GM18505 (cell line): ENCODE data around the gene C2orf68.
"Not testable (repeated sequence)": the region's sequence is repeated elsewhere in the genome, so short reads cannot be mapped to it uniquely, and the experiment has no call there.

Experiments
- ATAC-seq: cut with Tn5 transposase; IDR thresholded peaks from one replicate; pipeline ENCODE4 v1.9.1; 2021; ENCODE audit not compliant: unreplicated experiment
- POLR2A ChIP-seq: IDR thresholded peaks from 4 replicates; pipeline ENCODE4 v1.6.1; 2011; ENCODE audit warnings: borderline replicate concordance; ENCODE audit not compliant: insufficient read depth, insufficient read length; ENCODE audit errors: extremely low read depth

Gene C2orf68

DNA sequence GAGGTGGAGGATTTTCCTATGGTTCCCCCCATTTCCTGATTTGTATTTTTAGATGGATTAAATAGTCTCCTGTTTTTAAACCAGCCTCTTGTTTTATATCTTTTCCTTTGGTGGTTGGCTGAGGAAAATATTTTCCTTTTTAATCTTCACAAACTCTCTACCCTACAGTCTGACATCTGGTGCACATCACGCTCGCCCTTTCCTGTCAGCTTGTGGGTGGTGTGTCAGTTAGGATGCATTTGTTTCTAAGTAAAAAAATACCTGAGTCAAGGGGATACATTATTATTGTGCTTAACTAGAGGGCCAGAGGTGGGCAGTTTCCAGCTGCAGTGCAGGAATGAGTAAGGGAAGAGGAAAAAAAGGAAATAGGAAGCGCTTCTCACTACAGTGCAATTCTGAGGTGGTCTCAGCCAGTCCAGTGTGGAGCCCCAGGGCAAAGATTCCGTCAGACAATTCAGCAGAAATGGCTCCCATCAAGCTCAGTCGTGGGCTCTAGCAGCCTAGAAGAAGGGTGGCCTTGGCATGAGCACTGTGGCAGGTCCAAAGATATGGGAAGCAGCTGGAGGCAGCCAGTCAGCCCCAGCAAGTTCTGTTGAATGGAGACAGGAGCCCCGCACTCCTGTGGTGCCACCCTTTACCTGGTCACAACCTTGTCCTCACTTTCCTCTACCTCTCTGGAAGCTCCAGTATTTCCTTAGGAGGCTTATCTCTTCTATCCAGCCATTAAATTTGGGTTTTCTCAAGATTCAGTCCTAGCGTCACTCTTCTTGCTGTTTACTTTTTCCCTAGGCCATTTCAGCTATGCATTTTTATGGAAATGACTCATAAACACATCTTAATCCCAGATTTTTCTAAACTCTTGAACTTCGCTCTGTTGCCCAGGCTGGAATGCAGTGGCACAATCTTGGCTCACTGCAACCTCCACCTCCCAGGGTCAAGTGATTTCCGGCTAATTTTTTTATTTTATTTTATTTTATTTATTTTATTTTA, 37.6 kb upstream of the C2orf68 start:
- TF ChIP-seq POLR2A = no peak
- no peak for ATAC-seq

DNA sequence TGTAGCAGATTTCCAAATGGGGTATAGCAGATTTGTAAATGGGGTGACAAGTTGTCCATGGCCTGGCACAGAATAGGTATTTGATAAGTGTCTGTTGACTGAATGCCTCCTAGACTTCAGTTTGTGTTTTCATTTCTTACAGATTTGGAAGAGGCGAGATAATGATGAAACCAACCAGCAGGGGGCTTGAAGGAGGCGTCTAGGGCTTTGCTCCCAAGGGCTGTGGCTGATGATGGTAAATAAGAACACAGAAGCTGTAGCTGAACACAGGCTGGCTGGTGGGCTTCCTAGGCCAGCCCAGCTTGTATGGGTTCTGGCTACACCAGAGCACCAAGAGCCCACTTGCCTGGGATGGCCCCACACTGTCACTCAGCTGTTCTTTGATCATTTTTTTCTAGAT, 36.8 kb upstream of the C2orf68 start:
- no peak for ATAC-seq
- no peak for TF ChIP-seq POLR2A

DNA sequence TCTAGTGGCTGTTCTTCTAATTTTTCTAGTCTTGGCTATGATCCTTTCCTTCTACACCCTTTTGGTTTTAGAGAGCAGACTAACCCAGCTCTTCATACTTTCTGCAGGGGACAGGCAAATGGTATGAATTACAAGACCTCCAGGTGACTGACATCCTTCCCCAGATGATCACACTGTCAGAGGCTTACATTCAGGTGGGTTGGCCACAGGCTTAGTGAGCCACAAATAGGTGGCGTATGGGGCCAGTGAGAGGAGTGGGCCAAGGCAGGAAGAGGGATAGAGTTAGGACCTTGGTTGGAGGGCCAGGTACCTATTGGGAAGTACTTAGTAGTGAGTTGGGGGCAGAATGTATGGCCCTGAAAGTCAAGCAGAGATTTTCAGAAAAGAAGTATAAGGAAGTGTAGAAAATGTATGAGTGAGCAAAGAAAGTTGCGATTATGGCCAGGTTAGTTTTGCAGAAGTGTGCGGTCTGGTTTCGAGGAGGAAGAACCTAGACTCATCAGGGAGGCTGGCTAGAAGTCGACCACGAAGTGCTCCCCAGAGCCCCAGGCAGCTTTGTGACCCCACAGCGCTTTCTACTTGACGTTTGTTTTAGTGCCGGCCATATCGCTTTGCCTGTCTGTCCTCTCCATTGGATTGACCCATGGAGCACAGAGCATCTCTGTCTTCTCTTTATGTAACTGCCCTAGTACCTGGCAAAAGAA, 36.1 kb upstream of the C2orf68 start:
- no peak for TF ChIP-seq POLR2A
- no peak for ATAC-seq

DNA sequence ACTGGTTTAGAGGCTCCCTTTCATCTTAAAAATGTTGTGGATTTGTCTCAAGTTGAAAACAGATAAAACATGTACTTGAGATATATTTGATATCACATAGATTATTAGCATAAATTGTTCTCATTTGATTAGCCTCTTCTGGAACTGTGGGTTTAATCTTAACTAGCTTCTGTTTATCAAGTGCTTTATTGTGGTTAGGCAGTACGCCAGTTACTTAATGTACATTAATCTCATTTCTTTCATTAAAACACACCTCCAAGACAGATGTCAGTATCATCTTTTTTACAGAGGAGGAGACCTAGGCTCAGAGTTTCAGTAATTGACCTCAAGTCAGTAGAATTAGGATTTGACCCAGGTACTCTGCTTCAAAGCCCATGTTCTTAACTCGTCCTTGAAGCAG, 34.3 kb upstream of the C2orf68 start:
- no peak for ATAC-seq

DNA sequence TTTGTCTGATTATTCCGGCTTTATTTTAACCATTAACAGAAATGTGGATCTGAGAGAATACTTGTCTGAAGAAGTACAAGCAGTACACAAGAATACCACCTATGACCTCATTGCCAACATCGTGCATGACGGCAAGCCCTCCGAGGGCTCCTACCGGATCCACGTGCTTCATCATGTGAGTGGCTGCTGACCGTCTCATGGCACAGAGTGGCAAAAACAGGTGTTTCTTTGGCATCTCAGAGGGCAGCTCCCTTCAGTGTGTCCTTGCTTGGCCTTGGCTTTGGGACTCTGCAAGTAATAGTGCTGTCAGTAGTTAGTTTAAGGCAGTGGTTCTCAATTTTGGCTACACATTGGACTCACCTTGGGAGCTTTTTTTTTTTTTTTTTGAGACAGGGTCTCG, 33.0 kb upstream of the C2orf68 start:
- no peak for TF ChIP-seq POLR2A
- ATAC-seq = no peak

More for the DNA sequence above, 34.3 kb upstream of the C2orf68 start:
- no peak for TF ChIP-seq POLR2A

DNA sequence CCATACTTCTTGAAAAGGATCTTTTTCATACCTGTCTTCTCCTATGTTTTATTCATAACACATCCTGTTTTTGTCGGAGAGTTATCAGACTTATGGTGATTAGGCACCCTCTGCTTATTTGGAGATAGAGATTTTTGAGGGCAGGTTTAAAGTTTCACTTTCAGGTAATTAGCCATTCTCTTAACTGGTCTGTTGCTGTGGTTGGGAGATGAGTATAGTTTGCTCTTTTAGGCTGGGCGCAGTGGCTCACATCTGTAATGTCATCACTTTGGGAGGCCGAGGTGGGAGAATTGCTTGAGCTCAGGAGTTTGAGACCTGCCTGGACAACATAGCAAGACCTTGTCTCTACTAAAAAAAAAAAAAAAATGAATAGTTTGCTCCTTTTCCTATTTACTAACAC, 30.9 kb upstream of the C2orf68 start:
- no peak for ATAC-seq
- no peak for TF ChIP-seq POLR2A

DNA sequence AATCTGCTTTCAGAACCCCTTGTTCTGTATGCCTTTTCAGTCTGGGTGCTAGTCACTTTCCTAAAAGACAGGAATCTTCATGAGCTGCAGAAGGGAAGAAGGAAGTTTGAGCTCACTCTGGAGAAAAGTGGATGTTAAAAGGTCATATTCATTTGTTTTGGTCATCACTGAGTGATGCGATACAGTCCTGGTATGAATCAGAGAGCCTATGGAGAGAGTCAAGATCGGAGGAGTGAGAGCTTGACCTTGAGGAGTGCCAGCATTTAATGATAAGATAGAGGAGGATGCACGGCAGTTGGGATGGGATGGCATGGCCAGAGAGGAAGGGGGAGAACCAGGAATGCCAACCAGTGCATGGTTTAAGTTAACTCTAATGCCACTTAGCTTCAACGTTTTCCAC, 23.8 kb upstream of the C2orf68 start:
- no peak for TF ChIP-seq POLR2A
- no peak for ATAC-seq

DNA sequence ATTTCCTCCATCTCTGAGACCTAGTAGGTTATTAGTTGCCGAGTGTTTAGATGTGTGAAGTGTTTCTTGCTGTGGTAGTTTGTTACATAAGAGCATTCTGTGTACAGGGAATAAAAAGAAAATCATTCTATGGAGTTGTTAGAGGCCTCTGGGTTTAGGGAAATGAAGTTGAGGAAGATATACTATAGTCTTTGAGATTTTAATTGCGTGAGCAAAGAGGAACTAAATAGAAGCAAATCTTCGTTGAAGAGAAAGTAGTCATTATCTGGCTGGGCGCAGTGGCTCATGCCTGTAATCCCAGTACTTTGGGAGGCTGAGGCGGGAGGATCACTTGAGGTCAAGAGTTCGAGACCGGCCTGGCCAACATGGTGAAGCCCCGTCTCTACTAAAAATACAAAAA, 23.1 kb upstream of the C2orf68 start:
- TF ChIP-seq POLR2A = no peak
- no peak for ATAC-seq

DNA sequence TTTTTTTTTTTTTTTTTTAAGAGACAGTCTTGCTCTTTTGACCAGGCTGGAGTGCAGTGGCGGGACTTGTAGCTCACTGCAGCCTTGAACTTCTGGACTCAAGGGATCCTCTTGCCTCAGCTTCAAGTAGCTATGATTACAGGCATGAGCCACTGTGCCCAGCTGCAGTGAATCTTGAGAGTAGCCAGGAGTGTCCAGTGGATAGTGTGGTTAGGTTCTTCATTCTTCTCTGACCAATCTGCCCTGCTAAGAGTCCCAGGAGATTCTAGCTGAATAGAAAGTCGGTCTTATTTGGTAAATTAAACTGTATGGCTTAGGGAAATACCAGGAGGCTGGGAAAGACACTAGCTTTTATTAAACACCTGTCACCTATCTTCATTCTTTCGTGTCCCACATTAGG, 19.4 kb upstream of the C2orf68 start:
- no peak for ATAC-seq
- TF ChIP-seq POLR2A = no peak

DNA sequence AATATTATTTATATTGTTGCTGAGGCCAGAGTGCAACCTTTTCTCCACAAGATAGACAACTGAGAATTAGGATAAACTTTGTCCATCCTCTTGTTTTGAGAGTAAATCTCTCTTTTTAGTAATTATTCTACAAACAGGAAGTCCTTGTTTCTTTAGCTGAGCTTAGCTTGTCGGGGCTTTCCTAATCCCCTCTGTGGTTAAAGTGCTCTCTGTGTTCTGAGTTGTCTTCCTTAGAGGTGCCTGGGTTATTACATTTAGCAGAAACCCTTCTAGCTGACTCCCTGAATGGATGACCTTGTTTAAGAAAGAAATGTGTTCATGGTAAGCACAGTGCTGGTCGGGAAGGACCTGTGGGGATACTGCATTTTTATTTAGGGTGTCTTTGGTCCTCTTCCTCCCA, 16.8 kb upstream of the C2orf68 start:
- no peak for TF ChIP-seq POLR2A
- no peak for ATAC-seq

DNA sequence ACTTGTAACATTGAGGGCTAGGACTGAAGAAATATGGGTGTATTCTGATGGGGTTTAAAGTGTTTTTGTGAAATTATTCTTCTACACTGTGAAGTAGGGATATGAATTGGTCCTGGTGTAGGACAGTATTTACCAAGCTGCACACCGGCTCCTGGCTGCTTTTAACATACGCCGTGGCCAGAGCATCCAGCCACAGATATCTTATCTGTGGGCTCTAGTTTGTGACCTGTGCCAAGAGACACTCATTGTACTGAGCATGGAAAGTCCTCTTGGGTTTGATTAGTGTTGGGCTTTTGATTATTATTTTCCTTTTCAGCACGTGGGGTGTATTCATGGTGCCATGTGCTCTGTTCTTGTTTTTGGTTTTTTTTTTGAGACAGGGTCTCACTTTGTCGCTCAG, 12.1 kb upstream of the C2orf68 start:
- TF ChIP-seq POLR2A = no peak
- no peak for ATAC-seq

DNA sequence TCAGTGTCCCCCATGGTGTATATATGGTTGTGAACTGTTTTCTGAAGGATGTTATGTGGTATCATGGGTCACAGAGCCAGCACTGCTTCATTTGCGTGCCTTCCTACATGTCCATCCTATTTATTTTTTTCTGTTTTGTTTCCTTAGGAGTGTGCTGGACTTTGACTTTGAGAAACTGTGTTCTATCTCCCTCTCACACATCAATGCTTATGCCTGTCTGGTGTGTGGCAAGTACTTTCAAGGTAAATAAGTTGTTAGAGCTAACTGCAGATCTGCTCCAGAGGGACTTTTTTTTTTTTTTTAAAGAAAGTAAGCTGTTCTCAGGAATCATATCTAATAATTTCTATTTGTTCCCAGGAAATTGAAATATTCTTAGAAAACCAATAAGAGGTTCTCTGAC, 9.5 kb upstream of the C2orf68 start:
- ATAC-seq = no peak
- TF ChIP-seq POLR2A = no peak

DNA sequence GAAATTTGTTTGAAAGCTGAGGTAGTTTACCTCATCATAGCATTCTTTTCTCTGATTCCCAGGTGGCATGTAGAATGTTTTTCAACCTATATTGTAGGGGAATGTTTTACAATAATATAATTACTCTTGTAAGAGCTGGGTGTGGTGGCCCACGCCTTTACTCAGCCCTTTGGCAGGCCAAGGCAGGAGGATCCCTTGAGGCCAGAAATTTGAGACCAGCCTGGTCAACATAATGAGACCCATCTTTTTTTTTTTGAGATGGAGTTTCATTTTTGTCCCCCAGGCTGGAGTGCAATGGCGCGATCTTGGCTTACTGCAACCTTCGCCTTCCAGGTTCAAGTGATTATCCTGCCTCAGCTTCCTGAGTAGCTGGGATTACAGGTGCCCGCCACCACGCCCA, 7.8 kb upstream of the C2orf68 start:
- no peak for ATAC-seq
- no peak for TF ChIP-seq POLR2A

DNA sequence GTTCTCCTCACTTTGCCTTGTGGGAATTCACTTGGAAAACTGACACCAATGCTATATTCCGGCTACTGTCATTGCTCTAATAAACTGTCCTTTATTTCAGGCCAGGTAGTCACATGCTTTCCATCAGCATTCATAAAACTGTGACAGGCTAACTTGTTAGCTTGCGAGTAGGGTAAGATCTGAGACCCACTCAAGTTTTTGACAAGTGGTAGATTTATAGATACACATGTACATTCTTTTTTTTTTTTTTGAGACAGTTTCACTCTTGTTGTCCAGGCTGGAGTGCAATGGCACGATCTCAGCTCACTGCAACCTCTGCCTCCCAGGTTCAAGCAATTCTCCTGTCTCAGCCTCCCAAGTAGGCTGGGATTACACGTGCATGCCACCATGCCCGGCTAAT, 5.9 kb upstream of the C2orf68 start:
- not testable (repeated sequence) for ATAC-seq
